Measurements from ENCODE around the gene OR13C3. TPM values are rescaled to one million over a fixed set of nuclear protein-coding genes. Genes with fewer than 3 reads are reported as not detected.

OR13C3 gene
- not detected for total RNA-seq

GRCh38 chr9:104536756-104537155 lies at the start of gene OR13C3:
Gene OR13C3, minus strand, starts transcription at chr9:104536856. Its CDS starts 133 bp downstream, at chr9:104536723.

GRCh38 chr9:104568868-104569267 lies 32.2 kb upstream of the OR13C3 start, which contains the start of gene OR13C8:
Gene OR13C8, plus strand, starts transcription at chr9:104569168. Its CDS starts 0 bp downstream, at chr9:104569168.

GRCh38 chr9:104527109-104527508 lies 9.5 kb downstream of the OR13C3 start, which contains the start of gene OR13C4:
Gene OR13C4, minus strand, starts transcription at chr9:104527209. Its CDS starts 0 bp downstream, at chr9:104527209.

GRCh38 chr9:104503963-104504362 lies 32.7 kb downstream of the OR13C3 start, which contains the start of gene OR13F1:
Gene OR13F1, plus strand, starts transcription at chr9:104504263. Its CDS starts 0 bp downstream, at chr9:104504263.

Other genes starting within 250 kb of the OR13C3 start
- gene OR13F1, start 32.6 kb downstream of the OR13C3 start, total RNA-seq = not detected
- gene OR13C4, start 9.6 kb downstream of the OR13C3 start, total RNA-seq = not detected
- gene OR13C8, start 32.3 kb upstream of the OR13C3 start, total RNA-seq = not detected
- gene OR13C5, start 62.6 kb upstream of the OR13C3 start, total RNA-seq = not detected
- not detected for gene OR13C2, start 68.8 kb upstream of the OR13C3 start, total RNA-seq
- gene OR13C9, start 81.3 kb upstream of the OR13C3 start, total RNA-seq = not detected
- not detected for gene OR13D1, start 157.7 kb upstream of the OR13C3 start, total RNA-seq
- gene NIPSNAP3A, start 210.8 kb upstream of the OR13C3 start, total RNA-seq = 37.6 TPM
- 7.0 TPM for gene NIPSNAP3B, start 227.3 kb upstream of the OR13C3 start, total RNA-seq

All from camera-type eye (tissue), 1 donor.